CD8-positive, alpha-beta memory T cell (primary cell): ENCODE measurements around the gene CYFIP2. TPM values are rescaled to one million over a fixed set of nuclear protein-coding genes. Genes with fewer than 3 reads are reported as not detected.

Source experiments
- CTCF ChIA-PET: fragments of 350-600 bp; sonication (Branson Sonifier 250); formaldehyde crosslinking; loops from one replicate; lab custom pipeline; 2021; ENCODE audit warnings: antibody characterized with exemption; lab: Charles Lee
- POLR2A ChIA-PET: fragments of 350-600 bp; sonication (Branson Sonifier 250); formaldehyde crosslinking; loops from one replicate; lab custom pipeline; 2021; ENCODE audit warnings: antibody characterized with exemption; lab: Charles Lee
- DNase-seq, 5 donors: peaks; one replicate each; pipeline versions ENCODE4 v3.0.0 to v3.0.0-alpha.2; 2020 to 2022; ENCODE audit warnings: mixed read lengths in 1 of 5
- H3K27ac ChIP-seq: one replicate; pipeline ENCODE4 v1.7.0; 2013; ENCODE audit warnings: low read depth, mild to moderate bottlenecking, low read length, moderate library complexity
- H3K27me3 ChIP-seq: 2 replicates; pipeline ENCODE4 v1.7.0; 2013; ENCODE audit warnings: low read length, mild to moderate bottlenecking; ENCODE audit not compliant: insufficient read depth, poor library complexity, severe bottlenecking
- H3K36me3 ChIP-seq: 2 replicates; pipeline ENCODE4 v1.7.0; 2013; ENCODE audit warnings: mild to moderate bottlenecking, low read length, moderate library complexity; ENCODE audit not compliant: insufficient read depth
- H3K4me1 ChIP-seq: 2 replicates; pipeline ENCODE4 v1.7.0; 2013; ENCODE audit warnings: mild to moderate bottlenecking, low read length, moderate library complexity; ENCODE audit not compliant: insufficient read depth
- H3K4me3 ChIP-seq: 2 replicates; pipeline ENCODE4 v1.7.0; 2013; ENCODE audit warnings: mild to moderate bottlenecking, low read length
- H3K9me3 ChIP-seq: 2 replicates; pipeline ENCODE4 v1.7.0; 2013; ENCODE audit warnings: mild to moderate bottlenecking, low read length
- H3K27ac Mint-ChIP-seq, 8 donors: one replicate each; pipeline ENCODE4 v1.8.0; 2020 to 2021; ENCODE audit warnings: mixed read lengths in 8 of 8, mild to moderate bottlenecking in 6 of 8, inconsistent platforms in 3 of 8, moderate library complexity in 3 of 8
- H3K27me3 Mint-ChIP-seq, 2 donors: one replicate each; pipeline ENCODE4 v1.8.0; 2020 to 2021; ENCODE audit warnings: mixed read lengths in 2 of 2, mild to moderate bottlenecking in 1 of 2, moderate library complexity in 1 of 2
- H3K36me3 Mint-ChIP-seq, 3 donors: one replicate each; pipeline ENCODE4 v1.8.0; 2020 to 2021; ENCODE audit warnings: mixed read lengths in 3 of 3, inconsistent platforms in 1 of 3, mild to moderate bottlenecking in 1 of 3
- H3K4me1 Mint-ChIP-seq, 3 donors: one replicate each; pipeline ENCODE4 v1.8.0; 2020 to 2021; ENCODE audit warnings: mixed read lengths in 3 of 3, inconsistent platforms in 1 of 3, mild to moderate bottlenecking in 1 of 3
- H3K4me3 Mint-ChIP-seq, 7 donors: one replicate each; pipeline ENCODE4 v1.8.0; 2020 to 2021; ENCODE audit warnings: mixed read lengths in 7 of 7, mild to moderate bottlenecking in 6 of 7, moderate library complexity in 4 of 7, inconsistent platforms in 2 of 7
- H3K9me3 Mint-ChIP-seq, 5 donors: one replicate each; pipeline ENCODE4 v1.8.0; 2020 to 2022; ENCODE audit warnings: mixed read lengths in 5 of 5, mild to moderate bottlenecking in 3 of 5, moderate library complexity in 2 of 5, inconsistent platforms in 1 of 5
- polyA plus RNA-seq: library from polyadenylated mRNA; unstranded; fragments of 300-500 nt; fragmentation: Illumina TruSeq; gene quantifications from one replicate; pipeline ENCODE4 v1.2.3, GENCODE V29; 2021
- total RNA-seq, 2 experiments: library from RNA; stranded (reverse); gene quantifications; one replicate each; pipeline ENCODE4 v1.2.3, GENCODE V29; 2021

CYFIP2 gene
- total and polyA plus RNA-seq, 3 experiments from 2014 or later = 239 to 534 (median 259) TPM

- H3K36me3 ChIP-seq = peaks cover 61% of the 10 kb centered on the region
- POLR2A ChIA-PET = no interaction called here
- H3K36me3 Mint-ChIP-seq = peaks cover 11 to 94% (median 38%) of the 10 kb centered on the region in 3 donors
Observed at GRCh38 chr5:157295247-157295646, 29.3 kb downstream of the CYFIP2 start.

GRCh38 chr5:157300564-157300963 lies 34.6 kb downstream of the CYFIP2 start:
- Mint-ChIP-seq H3K27me3 (no peaks in the 10 kb centered on the region), H3K27ac (peak overlapping the region in 4 of 8 donors; percentile 42 to 96 (median 66)), H3K4me3 (no peak overlapping the region), H3K36me3 (peaks cover 11 to 95% (median 28%) of the 10 kb centered on the region in 3 donors), H3K4me1 (peaks cover 36 to 47% (median 36%) of the 10 kb centered on the region in 3 donors), H3K9me3 (no peaks in the 10 kb centered on the region)
- Histone ChIP-seq H3K27ac (no peak overlapping the region), H3K4me1 (peaks cover 31% of the 10 kb centered on the region), H3K4me3 (no peak overlapping the region), H3K9me3 (no peaks in the 10 kb centered on the region), H3K27me3 (no peaks in the 10 kb centered on the region), H3K36me3 (peaks cover 55% of the 10 kb centered on the region)
- DNase-seq = no peak
- ChIA-PET CTCF (interaction anchor here (0.7 kb wide), 1 partner anchor 438 kb away, joined by 3 read pairs; no protein-coding TSS in a partner anchor), POLR2A (no interaction called here)

More at GRCh38 chr5:157295247-157295646, 29.3 kb downstream of the CYFIP2 start:
- peak overlapping the region; percentile 21 for H3K27ac ChIP-seq
- H3K27ac Mint-ChIP-seq = peak overlapping the region; percentile 55 to 93 (median 86)
- H3K27me3 Mint-ChIP-seq = no peaks in the 10 kb centered on the region
- peaks cover 48 to 64% (median 53%) of the 10 kb centered on the region in 3 donors for H3K4me1 Mint-ChIP-seq
- H3K27me3 ChIP-seq = no peaks in the 10 kb centered on the region
- no peak overlapping the region for H3K4me3 ChIP-seq
- DNase-seq = no peak
- H3K4me1 ChIP-seq = peaks cover 24% of the 10 kb centered on the region
- H3K9me3 Mint-ChIP-seq = no peaks in the 10 kb centered on the region
- H3K4me3 Mint-ChIP-seq = no peak overlapping the region
- CTCF ChIA-PET = interaction anchor here (1.0 to 1.4 kb wide), 2 partner anchors 15 to 23 kb away, joined by 3 to 4 read pairs; no protein-coding TSS in a partner anchor
- no peaks in the 10 kb centered on the region for H3K9me3 ChIP-seq

GRCh38 chr5:157301066-157301465 lies 35.1 kb downstream of the CYFIP2 start:
- H3K27ac ChIP-seq = no peak overlapping the region
- peaks cover 33% of the 10 kb centered on the region for H3K4me1 ChIP-seq
- H3K27me3 ChIP-seq = no peaks in the 10 kb centered on the region
- Mint-ChIP-seq H3K27ac (peak overlapping the region in 7 of 8 donors; percentile 32 to 96 (median 58)), H3K9me3 (no peaks in the 10 kb centered on the region), H3K4me1 (peaks cover 37 to 48% (median 38%) of the 10 kb centered on the region in 3 donors), H3K36me3 (peaks cover 15 to 95% (median 27%) of the 10 kb centered on the region in 3 donors), H3K4me3 (no peak overlapping the region), H3K27me3 (no peaks in the 10 kb centered on the region)
- H3K4me3 ChIP-seq = no peak overlapping the region
- peaks cover 50% of the 10 kb centered on the region for H3K36me3 ChIP-seq
- H3K9me3 ChIP-seq = no peaks in the 10 kb centered on the region
- CTCF ChIA-PET = interaction anchor here (1.2 kb wide), 1 partner anchor 34 kb away, joined by 3 read pairs; no protein-coding TSS in a partner anchor
- DNase-seq = no peak
- POLR2A ChIA-PET = no interaction called here

GRCh38 chr5:157303023-157303422 lies 37.1 kb downstream of the CYFIP2 start:
- H3K36me3 Mint-ChIP-seq = peaks cover 16 to 93% (median 26%) of the 10 kb centered on the region in 3 donors
- H3K4me1 Mint-ChIP-seq = peaks cover 57 to 58% (median 57%) of the 10 kb centered on the region in 3 donors

GRCh38 chr5:157303667-157304327 lies 37.9 kb downstream of the CYFIP2 start:
- ChIA-PET POLR2A (interaction anchor here (1.1 to 1.2 kb wide), 2 partner anchors 31 to 38 kb away, joined by 3 to 7 read pairs; partner anchors contain the start of gene CYFIP2), CTCF (interaction anchor here (0.6 to 1.9 kb wide), 12 partner anchors 11 to 101 kb away, joined by 3 to 8 read pairs (median 4); a partner anchor contains a TSS)
- Mint-ChIP-seq H3K4me1 (peaks cover 62 to 66% (median 64%) of the 10 kb centered on the region in 3 donors), H3K36me3 (peaks cover 16 to 95% (median 27%) of the 10 kb centered on the region in 3 donors), H3K27ac (peak overlapping the region; percentile 58 to 99 (median 80)), H3K4me3 (peak overlapping the region in 6 of 7 donors; percentile 47 to 79 (median 66)), H3K9me3 (no peaks in the 10 kb centered on the region), H3K27me3 (no peaks in the 10 kb centered on the region)
- H3K36me3 ChIP-seq = peaks cover 33% of the 10 kb centered on the region
- peaks cover 60% of the 10 kb centered on the region for H3K4me1 ChIP-seq
- no peaks in the 10 kb centered on the region for H3K27me3 ChIP-seq
- DNase-seq = peak; percentile 30 to 72 (median 38)
- no peak overlapping the region for H3K27ac ChIP-seq
- peak overlapping the region; percentile 38 for H3K4me3 ChIP-seq
- H3K9me3 ChIP-seq = no peaks in the 10 kb centered on the region

More at GRCh38 chr5:157303023-157303422, 37.1 kb downstream of the CYFIP2 start:
- H3K27me3 Mint-ChIP-seq = no peaks in the 10 kb centered on the region
- H3K27me3 ChIP-seq = no peaks in the 10 kb centered on the region
- ChIA-PET CTCF (interaction anchor here (0.6 to 1.9 kb wide), 12 partner anchors 10 to 149 kb away, joined by 3 to 8 read pairs (median 4); no protein-coding TSS in a partner anchor), POLR2A (interaction anchor here (1.1 to 1.2 kb wide), 2 partner anchors 30 to 37 kb away, joined by 3 to 7 read pairs; partner anchors contain the start of gene CYFIP2)
- H3K27ac Mint-ChIP-seq = peak overlapping the region; percentile 58 to 99 (median 84)
- peaks cover 37% of the 10 kb centered on the region for H3K36me3 ChIP-seq
- no peaks in the 10 kb centered on the region for H3K9me3 Mint-ChIP-seq
- no peak overlapping the region for H3K4me3 ChIP-seq
- no peaks in the 10 kb centered on the region for H3K9me3 ChIP-seq
- DNase-seq = no peak
- H3K4me1 ChIP-seq = peaks cover 52% of the 10 kb centered on the region
- H3K4me3 Mint-ChIP-seq = no peak overlapping the region
- H3K27ac ChIP-seq = no peak overlapping the region

- no peak overlapping the region for H3K27ac ChIP-seq
- no peak for DNase-seq
- no peaks in the 10 kb centered on the region for H3K27me3 ChIP-seq
- Mint-ChIP-seq H3K27ac (peak overlapping the region; percentile 58 to 99 (median 94)), H3K4me1 (peaks cover 69 to 78% (median 76%) of the 10 kb centered on the region in 3 donors), H3K9me3 (no peaks in the 10 kb centered on the region), H3K4me3 (peak overlapping the region in 6 of 7 donors; percentile 0 to 91 (median 80)), H3K36me3 (peaks cover 11 to 96% (median 21%) of the 10 kb centered on the region in 3 donors), H3K27me3 (no peaks in the 10 kb centered on the region)
- H3K4me3 ChIP-seq = peak overlapping the region; percentile 10
- H3K4me1 ChIP-seq = peaks cover 75% of the 10 kb centered on the region
- no peaks in the 10 kb centered on the region for H3K9me3 ChIP-seq
- ChIA-PET POLR2A (interaction anchor here (2.6 kb wide), 1 partner anchor 34 kb away, joined by 8 read pairs; no protein-coding TSS in a partner anchor), CTCF (interaction anchor here (1.5 to 1.8 kb wide), 4 partner anchors 12 to 157 kb away, joined by 4 to 8 read pairs (median 6); no protein-coding TSS in a partner anchor)
- peaks cover 35% of the 10 kb centered on the region for H3K36me3 ChIP-seq
Observed at GRCh38 chr5:157306081-157306480, 40.2 kb downstream of the CYFIP2 start.

- H3K27me3 Mint-ChIP-seq = no peaks in the 10 kb centered on the region
- peak overlapping the region; percentile 58 to 99 (median 96) for H3K27ac Mint-ChIP-seq
- peak in 4 of 5 donors; percentile 16 to 72 (median 46) for DNase-seq
- Histone ChIP-seq H3K4me1 (peaks cover 79% of the 10 kb centered on the region), H3K27ac (no peak overlapping the region), H3K36me3 (peaks cover 39% of the 10 kb centered on the region), H3K27me3 (no peaks in the 10 kb centered on the region), H3K4me3 (peak overlapping the region; percentile 46), H3K9me3 (no peaks in the 10 kb centered on the region)
- peaks cover 11 to 96% (median 24%) of the 10 kb centered on the region in 3 donors for H3K36me3 Mint-ChIP-seq
- ChIA-PET POLR2A (interaction anchor here (0.6 to 2.6 kb wide), 4 partner anchors 35 to 453 kb away, joined by 3 to 8 read pairs (median 4); no protein-coding TSS in a partner anchor), CTCF (interaction anchor here (0.7 to 2.4 kb wide), 7 partner anchors 11 to 158 kb away, joined by 3 to 10 read pairs (median 5); no protein-coding TSS in a partner anchor)
- peak overlapping the region; percentile 17 to 91 (median 82) for H3K4me3 Mint-ChIP-seq
- no peaks in the 10 kb centered on the region for H3K9me3 Mint-ChIP-seq
- H3K4me1 Mint-ChIP-seq = peaks cover 70 to 81% (median 79%) of the 10 kb centered on the region in 3 donors
Observed at GRCh38 chr5:157306692-157307471, 41.0 kb downstream of the CYFIP2 start.
